AG20443 (cell line): Measurements from ENCODE around the gene CCDC138.
A peak's percentile ranks its signal among the peaks of the same experiment; 100 is the strongest.

Experiments used
- DNase-seq: peaks from one replicate; pipeline ENCODE4 v3.0.0; 2012; ENCODE audit warnings: low spot score, mixed read lengths

CCDC138 gene

GRCh38 chr2:108919571-108920373, 133.2 kb downstream of the CCDC138 start:
- no peak for DNase-seq

GRCh38 chr2:108920686-108921085, 134.1 kb downstream of the CCDC138 start:
- no peak for DNase-seq

- DNase-seq = no peak
Observed at GRCh38 chr2:108921096-108922030, 134.8 kb downstream of the CCDC138 start.

- DNase-seq = peak; percentile 70
Observed at GRCh38 chr2:108922141-108922915, 135.8 kb downstream of the CCDC138 start.

- DNase-seq = no peak
Observed at GRCh38 chr2:108923019-108923700, 136.6 kb downstream of the CCDC138 start.

DNA sequence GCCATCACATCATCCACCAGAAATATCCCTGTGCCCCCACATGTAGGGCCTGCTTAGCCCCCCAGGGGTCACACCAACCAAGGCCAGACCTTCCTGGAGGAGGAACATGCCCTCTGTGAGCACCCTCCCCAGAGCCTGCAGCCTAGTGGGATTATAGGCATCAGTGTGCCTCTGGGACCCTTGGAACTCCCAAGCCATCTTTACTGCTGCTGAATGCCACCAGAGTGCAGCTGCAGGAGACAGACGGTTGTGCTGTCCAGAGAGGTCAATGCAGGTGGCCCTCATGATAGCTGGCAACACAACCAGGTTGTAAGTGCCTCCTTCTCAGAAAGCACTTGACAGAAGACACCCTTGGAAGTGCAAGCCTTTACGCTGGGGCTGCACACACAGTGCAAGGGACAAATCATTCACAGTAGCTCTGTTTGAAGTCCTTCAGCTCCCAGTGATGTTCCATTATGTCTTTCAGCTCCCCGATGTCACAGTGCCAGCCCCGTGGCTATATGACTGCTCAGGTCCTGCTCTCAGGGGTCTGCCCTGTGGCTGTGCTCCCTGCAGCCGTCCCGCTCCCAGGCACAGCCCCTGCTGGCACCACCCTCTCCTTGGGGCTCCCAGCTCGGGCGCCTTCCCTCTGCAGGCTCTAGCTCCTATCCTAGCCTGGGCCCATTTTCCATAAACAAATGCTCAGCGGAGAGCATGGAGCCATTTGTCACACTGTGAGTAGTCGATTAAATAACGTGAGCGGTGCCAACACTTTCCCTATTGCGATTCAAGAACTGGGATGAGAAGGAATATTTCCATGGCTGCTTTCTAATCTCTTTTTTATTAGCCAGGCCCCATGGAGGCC, 137.4 kb downstream of the CCDC138 start:
- DNase-seq = no peak

DNA sequence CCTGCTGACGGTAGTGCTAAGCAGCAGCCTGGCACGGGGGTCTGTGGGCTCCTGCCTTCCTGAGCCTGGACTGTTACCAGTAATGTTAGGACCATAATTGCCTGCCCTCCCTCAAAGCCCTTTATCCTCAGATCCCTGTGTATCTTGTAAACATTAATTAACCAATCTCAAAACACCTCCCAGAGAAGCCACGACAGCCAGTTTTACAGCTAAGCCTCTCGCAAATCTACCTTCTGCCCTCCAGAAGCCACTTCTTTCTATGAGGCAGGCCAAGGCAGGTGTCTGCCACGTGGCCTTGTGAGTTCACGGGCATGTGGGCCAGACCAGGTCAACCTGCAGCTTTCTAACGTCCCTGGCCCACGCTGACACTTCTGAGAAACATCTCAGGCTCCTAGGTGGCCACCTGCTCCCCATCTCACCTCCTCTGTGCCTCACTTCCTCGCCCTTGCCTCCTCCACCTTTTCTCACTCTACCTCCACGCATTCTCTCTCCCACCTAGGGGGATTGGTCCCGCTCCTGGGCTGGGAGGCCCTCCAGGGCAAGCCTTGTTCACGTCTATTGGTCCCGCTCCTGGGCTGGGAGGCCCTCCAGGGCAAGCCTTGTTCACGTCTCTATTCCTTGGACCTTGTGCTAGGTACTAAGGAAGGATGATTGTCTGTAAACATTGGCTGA, 138.1 kb downstream of the CCDC138 start:
- DNase-seq = no peak

GRCh38 chr2:108925286-108925685, 138.7 kb downstream of the CCDC138 start:
- no peak for DNase-seq

GRCh38 chr2:108925735-108926134, 139.2 kb downstream of the CCDC138 start:
- no peak for DNase-seq
